Stimulated activated CD4-positive, alpha-beta T cell treated with anti-CD3 and anti-CD28 coated beads, Interleukin-15, amount 100 ng/mL, for 24 hours (primary cell): Measurements from ENCODE around the gene VAV3.

Source experiments
- DNase-seq: peaks from one replicate; pipeline ENCODE4 v3.0.0-alpha.2; 2020

The VAV3 gene

GRCh38 chr1:107622535-107622934, 342.4 kb downstream of the VAV3 start:
- DNase-seq = no peak

DNA sequence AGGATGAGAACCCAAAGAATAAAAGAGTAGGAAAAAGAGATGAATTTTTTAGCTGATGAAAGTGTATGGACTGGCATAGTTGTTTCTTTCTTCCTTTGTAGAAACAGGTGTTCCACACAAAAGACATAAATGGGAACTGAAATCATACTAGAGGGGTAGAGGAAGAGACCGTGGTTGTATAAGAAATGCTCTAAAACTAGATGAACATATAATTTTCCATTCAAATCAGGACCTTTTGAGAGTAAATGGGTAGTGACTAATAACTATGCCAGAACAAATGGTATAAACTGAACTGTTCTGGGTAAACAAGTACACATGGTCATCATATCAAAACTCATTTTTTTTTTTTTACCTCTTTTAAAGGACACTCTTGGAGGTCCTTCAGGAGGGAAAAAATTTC, 344.2 kb downstream of the VAV3 start:
- no peak for DNase-seq

GRCh38 chr1:107618539-107618938, 346.4 kb downstream of the VAV3 start:
- DNase-seq = no peak

- no peak for DNase-seq
These were observed 347.1 kb downstream of the VAV3 start for GRCh38 chr1:107617921-107618320.

GRCh38 chr1:107617456-107617855, 347.5 kb downstream of the VAV3 start:
- DNase-seq = no peak

DNA sequence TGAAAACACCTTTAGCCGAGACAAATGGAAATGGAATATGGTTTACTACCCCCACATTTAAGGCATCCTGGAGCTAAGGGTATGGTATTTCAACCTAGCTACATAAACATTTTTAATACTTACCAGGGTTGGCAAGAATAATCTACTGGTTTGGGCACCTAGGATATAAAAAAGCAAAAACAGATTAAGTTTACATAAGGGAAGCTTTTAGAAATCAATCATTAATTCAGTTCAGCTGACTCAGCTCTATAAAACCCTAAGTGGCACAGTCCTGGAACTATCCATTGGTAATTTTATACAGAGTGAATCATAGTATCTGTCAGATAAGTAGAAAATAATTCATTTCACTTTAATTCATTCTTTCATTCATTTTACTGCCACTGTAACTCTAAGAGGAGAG, 355.2 kb downstream of the VAV3 start:
- DNase-seq = no peak

DNA sequence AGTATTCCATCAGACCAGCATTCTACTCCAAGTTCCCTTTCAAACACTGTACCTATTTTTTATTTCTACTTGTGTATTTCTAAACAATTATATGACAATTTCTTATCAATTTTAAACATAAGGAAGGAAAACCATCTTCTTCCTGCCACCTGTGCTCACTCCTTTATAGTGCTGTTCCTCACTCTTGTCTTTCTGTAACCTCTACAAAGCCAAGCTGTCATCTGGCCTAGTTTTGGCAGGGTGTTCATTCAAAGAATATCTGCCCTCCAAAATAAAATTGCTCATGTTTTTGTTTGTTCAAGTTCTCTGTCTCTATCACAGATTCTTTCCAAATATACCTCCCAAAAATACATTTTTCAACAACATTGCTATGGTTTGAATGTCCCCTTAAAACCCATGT, 360.2 kb downstream of the VAV3 start:
- no peak for DNase-seq

GRCh38 chr1:107600607-107601160, 364.3 kb downstream of the VAV3 start:
- no peak for DNase-seq

DNA sequence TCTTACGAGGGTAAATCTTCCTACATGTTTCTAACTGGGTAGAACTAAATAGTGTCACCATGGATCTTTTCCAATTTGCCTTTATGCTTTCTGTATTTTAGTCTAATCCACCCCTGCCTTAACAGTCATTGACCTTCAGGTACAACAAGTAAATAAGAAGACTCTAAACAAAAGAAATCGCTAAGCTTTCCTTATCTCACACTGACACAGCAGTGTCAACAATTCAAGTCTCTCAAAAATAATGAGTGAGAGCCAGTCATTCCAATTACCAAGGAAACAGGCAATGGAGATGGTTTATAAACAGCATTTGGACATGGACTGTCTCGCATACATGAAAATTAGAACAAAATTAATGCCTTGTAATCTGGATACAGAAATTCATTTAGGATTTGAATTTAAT, 365.8 kb downstream of the VAV3 start:
- no peak for DNase-seq

- DNase-seq = no peak
These were observed 367.7 kb downstream of the VAV3 start for GRCh38 chr1:107597290-107597689.

GRCh38 chr1:107594536-107594935, 370.4 kb downstream of the VAV3 start:
- DNase-seq = no peak

DNA sequence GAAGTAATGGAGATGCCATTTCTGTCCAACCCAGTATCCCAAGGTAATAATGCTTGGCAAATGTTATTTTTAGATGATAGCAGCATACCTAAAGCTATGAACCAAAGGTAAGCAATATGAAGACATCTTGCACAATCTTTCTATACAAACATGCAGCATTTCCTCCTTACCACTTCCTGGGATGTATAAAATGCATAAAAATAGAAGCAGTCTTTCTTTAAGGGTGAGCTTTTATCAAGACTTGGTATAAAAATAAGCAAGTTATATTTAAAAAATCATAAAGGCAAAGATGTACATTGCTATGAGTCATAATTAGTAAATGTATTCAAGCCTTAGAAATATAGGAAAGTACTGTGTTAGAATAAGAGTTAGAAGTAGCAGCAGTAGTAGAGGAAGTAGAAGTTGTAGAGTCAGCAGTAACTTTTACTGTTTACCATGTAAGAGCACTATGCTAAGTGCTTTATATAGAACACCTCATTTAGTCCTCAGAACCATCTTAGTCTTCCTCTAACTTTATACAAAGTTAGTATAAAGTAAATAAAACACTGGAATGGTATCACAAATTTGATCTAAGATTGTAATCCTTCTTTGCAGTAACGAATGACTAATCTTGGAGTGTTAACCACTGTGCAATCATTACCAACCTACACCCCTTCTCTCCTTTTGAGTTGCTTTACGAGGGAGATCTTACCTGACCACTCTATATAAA, 371.3 kb downstream of the VAV3 start:
- no peak for DNase-seq

- no peak for DNase-seq
These were observed 373.9 kb downstream of the VAV3 start for GRCh38 chr1:107590900-107591622.

DNA sequence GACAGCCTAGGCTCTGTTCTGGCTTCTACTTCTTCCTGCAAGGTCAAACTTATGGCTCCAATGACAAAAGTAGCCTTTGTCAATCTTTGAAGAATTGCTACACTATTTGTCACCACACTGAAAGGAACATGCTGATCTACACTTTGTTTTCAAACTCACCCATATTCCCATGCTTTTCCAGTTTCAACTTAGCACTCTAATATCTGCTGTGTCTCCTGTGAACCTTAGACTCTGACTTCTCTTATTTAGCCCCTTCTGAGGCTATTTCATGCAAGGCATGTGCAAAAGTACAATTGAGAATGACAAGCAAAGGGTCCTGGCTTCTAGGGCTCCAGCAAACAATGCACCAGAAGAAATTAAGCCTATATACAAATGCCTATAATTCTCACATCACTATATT, 374.9 kb downstream of the VAV3 start:
- DNase-seq = no peak

DNA sequence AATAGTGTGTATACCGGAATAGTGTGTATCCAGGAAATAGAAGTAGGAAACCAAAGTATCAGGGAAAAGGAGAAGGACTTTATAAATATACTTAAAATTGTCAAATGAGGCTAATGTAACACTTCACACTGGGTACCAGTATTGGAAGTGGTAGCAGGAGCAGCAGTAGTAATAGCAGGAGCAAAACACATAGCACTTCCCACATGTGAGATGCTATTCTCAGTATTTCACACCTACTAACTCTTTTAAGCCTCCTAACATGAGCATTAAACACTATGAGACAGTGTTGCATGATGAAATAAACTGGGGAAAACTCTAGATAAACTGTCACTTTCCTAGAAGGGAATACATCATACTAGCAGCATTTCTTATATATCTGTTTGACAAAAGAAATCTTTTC, 376.7 kb downstream of the VAV3 start:
- no peak for DNase-seq

DNA sequence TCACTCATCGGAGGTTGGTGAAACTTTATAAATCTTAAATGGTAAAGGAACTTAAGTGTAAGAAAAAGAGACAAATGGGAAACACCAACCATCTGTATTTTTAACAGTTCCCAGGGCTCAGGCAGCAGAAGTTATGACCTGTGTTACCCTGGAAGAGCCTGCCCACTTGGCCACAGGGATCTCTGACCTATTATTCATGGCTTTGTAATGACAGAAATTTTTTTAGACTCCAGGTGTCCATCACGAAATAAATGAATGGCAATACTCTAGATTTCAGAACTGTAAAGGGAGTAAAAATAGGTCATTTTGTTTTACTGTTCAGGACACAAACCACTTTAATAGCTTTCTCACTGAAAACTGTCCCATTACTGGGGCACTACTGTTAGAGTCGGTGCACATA, 389.8 kb downstream of the VAV3 start:
- no peak for DNase-seq

- no peak for DNase-seq
These were observed 390.9 kb downstream of the VAV3 start for GRCh38 chr1:107574044-107574443.

DNA sequence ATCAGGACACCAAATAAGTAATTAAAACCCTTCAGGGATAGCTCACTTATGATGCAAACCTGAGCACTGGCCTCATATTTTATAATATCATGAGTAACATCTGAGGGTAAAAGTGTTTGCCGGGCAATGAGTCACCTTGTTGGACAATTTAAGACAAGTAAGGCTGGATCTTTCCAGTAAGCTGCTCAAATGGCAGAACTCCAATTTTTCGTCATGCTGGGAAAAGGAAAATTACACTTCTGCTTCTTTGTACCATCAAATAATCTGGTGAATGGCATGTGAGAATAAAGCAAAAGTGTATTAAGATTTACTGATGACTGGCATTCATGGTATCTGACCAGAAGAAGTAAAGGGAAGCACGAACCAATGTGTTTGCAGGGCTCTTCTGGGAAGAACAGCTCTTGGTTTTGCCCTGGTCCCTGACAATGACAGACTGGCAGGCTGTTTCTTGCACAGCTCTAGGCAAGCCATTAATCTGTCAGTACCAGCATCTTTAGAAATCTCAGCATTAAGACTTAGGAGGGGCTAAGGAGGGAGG, 392.2 kb downstream of the VAV3 start:
- DNase-seq = no peak

- DNase-seq = no peak
These were observed 394.2 kb downstream of the VAV3 start for GRCh38 chr1:107570768-107571167.

DNA sequence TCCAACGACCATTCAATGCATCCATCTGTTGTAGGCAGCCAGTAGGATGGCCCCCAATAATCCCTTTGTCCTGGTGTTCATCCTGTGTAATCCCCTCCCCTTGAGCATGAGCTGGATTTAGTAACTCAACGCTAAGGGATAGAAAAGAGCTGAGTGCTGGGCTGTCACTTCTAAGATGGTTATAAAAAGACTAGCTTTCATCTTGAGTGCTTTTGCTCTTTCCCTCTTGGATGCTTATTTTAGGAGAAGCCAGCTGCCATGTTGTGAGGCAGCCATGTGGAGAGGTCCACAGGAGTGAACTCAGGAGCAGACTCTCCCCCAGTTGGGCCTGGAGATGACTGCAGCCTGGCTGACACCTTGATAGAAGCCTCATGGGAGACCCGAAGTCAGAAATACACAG, 401.5 kb downstream of the VAV3 start:
- DNase-seq = no peak

DNA sequence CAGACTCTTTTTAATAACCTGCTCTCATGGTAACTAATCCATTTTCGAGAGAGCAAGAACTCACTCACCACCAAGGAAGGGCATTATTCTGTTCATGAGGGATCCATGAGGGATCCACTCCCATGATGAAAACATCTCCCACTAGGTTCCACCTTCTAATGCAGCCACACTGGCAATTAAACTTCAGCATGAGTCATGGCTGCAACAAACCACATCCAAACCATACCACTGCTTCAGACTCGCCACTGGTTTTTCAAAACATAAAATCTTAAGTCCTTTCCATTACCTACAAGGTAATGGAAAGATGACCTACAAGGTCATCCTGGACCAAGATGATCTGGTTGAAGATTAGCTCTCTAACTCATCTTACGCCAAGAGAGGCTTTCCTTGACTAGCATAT, 405.1 kb downstream of the VAV3 start:
- DNase-seq = no peak

DNA sequence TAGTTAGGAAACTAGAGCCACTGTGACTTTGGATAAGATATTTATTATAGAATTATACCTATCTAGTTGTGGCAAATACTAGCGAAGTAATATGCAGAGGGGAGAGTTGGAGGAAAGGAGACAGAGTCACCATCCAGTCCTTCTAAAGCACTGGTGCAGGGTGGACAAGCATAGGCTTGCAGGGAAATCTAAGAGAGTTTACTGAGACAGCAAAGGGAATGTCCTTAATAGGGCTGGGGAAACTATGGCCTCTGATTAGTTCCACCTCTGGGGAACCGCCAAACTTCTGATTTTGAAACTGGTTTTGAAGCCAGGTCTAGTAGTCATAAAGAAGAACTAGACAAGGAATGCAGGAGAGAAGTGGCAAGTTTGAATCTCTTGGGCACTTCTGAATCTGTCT, 407.9 kb downstream of the VAV3 start:
- DNase-seq = no peak

- DNase-seq = no peak
These were observed 409.4 kb downstream of the VAV3 start for GRCh38 chr1:107555578-107555977.

DNA sequence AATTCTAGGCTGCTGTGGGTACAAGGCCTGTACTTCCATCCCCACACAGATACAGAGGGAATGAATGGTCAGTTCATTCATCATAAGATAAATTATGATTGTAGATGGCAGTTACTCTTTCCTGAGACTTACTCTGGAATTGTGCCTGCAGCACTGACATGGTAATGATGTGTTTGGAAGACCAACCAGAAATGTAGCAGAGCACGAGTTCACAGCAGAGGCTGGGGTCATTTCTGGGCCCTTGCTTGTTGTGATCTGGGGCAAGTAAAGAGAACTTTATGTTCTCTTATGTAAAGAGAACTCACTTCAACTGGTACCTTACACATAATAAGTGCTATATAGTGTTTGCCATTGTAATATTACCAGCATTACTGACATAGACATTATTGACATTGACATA, 412.2 kb downstream of the VAV3 start:
- DNase-seq = no peak
